LNCAP (cell line): ENCODE data around the gene ONECUT1.

ENCODE experiments used
- CTCF ChIP-seq: fragments of 450-650 bp; IDR thresholded peaks from 2 replicates; pipeline ENCODE4 v1.5.1; 2017; ENCODE audit warnings: mild to moderate bottlenecking

ONECUT1 gene

GRCh38 chr15:52805351-52806283 is 15.5 kb upstream of the ONECUT1 start:
- no peak for TF ChIP-seq CTCF

- no peak for TF ChIP-seq CTCF
Measured at GRCh38 chr15:52804526-52805081, 14.5 kb upstream of the ONECUT1 start.

GRCh38 chr15:52803467-52804306 is 13.6 kb upstream of the ONECUT1 start:
- TF ChIP-seq CTCF, result no peak

GRCh38 chr15:52803108-52803466 is 13.0 kb upstream of the ONECUT1 start:
- TF ChIP-seq CTCF, result no peak

GRCh38 chr15:52802110-52802509 is 12.0 kb upstream of the ONECUT1 start:
- TF ChIP-seq CTCF, result no peak

- TF ChIP-seq CTCF, result no peak
Measured at GRCh38 chr15:52801748-52802085, 11.6 kb upstream of the ONECUT1 start.

GRCh38 chr15:52800828-52801747 is 11.0 kb upstream of the ONECUT1 start:
- TF ChIP-seq CTCF, result no peak
